A549 (cell line): Measurements from ENCODE around the gene CALM3.

ENCODE experiments used
- CHD2 ChIP-seq: fragments of 150-350 bp; IDR thresholded peaks from 2 replicates; pipeline ENCODE4 v1.6.1; 2014; ENCODE audit warnings: low read length; ENCODE audit not compliant: partially characterized antibody
- HDAC2 ChIP-seq: fragments of 200-600 bp; sonication (generic); IDR thresholded peaks from 2 replicates; pipeline ENCODE4 v1.6.1; 2016
- MAFK ChIP-seq: fragments of 450-650 bp; IDR thresholded peaks from 2 replicates; pipeline ENCODE4 v1.6.1; 2014; ENCODE audit not compliant: partially characterized antibody
- MYC ChIP-seq: IDR thresholded peaks from 2 replicates; pipeline ENCODE4 v1.6.1; 2012; ENCODE audit warnings: mild to moderate bottlenecking, inconsistent platforms, low read length, improper control_type of control experiment, borderline replicate concordance
- POLR2A ChIP-seq: IDR thresholded peaks from 2 replicates; pipeline ENCODE4 v1.6.1; 2012; ENCODE audit warnings: mild to moderate bottlenecking, low read length
- RAD21 ChIP-seq, 2 experiments: fragments of >200 bp in 1 of 2; sonication (Bioruptor Twin) in 1 of 2; formaldehyde crosslinking in 1 of 2; IDR thresholded peaks in 1 of 2; conservative IDR thresholded peaks in 1 of 2; 2 replicates in 1 of 2; 3 replicates in 1 of 2; pipeline ENCODE4 v1.6.1; 2012 to 2018; ENCODE audit warnings: inconsistent platforms in 1 of 2
- SMC3 ChIP-seq: fragments of >200 bp; sonication (Bioruptor Twin); formaldehyde crosslinking; IDR thresholded peaks from 3 replicates; pipeline ENCODE4 v1.6.1; 2018; ENCODE audit warnings: inconsistent platforms
- TF ChIP-seq, protein P1 (sequence below): fragments of >200 bp; sonication (Bioruptor Twin); formaldehyde crosslinking; IDR thresholded peaks from 3 replicates; pipeline ENCODE4 v1.5.1; 2016

- TF ChIP-seq RAD21 (conservative IDR thresholded peaks at IDR 0.05 in 1 of 2, IDR thresholded peaks at IDR 0.05 in 1 of 2): no peak
- TF ChIP-seq MYC: 0 out of 2 replicates have a peak, but pooled peaks have one; percentile 47
- no peak for TF ChIP-seq HDAC2
- TF ChIP-seq, protein P1, sequence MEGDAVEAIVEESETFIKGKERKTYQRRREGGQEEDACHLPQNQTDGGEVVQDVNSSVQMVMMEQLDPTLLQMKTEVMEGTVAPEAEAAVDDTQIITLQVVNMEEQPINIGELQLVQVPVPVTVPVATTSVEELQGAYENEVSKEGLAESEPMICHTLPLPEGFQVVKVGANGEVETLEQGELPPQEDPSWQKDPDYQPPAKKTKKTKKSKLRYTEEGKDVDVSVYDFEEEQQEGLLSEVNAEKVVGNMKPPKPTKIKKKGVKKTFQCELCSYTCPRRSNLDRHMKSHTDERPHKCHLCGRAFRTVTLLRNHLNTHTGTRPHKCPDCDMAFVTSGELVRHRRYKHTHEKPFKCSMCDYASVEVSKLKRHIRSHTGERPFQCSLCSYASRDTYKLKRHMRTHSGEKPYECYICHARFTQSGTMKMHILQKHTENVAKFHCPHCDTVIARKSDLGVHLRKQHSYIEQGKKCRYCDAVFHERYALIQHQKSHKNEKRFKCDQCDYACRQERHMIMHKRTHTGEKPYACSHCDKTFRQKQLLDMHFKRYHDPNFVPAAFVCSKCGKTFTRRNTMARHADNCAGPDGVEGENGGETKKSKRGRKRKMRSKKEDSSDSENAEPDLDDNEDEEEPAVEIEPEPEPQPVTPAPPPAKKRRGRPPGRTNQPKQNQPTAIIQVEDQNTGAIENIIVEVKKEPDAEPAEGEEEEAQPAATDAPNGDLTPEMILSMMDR: no peak
- no peak for TF ChIP-seq MAFK
- TF ChIP-seq CHD2: no peak
- TF ChIP-seq SMC3: no peak
- no peak for TF ChIP-seq POLR2A
Measured at GRCh38 chr19:46634045-46634655, 33.0 kb downstream of the CALM3 start.
